ENCODE measurements around the gene ERH. TPM values are rescaled to one million over a fixed set of nuclear protein-coding genes. Genes with fewer than 3 reads are reported as not detected.

Gene ERH
- polyA plus RNA-seq, 3 donors, result 63.6 to 67.0 (median 64.3) TPM

- WGBS (ENCODE audit: insufficient coverage), result no CpG with 5 or more reads among the region's 1 CpG
- intact Hi-C loops (cut with micrococcal nuclease), result no loop called here
- no peak overlapping the region for H2AFZ ChIP-seq (ENCODE audit: insufficient read depth, low read depth, low read length, poor library complexity, severe bottlenecking)
These were observed 29.5 kb upstream of the ERH start for GRCh38 chr14:69427596-69427995.

DNA sequence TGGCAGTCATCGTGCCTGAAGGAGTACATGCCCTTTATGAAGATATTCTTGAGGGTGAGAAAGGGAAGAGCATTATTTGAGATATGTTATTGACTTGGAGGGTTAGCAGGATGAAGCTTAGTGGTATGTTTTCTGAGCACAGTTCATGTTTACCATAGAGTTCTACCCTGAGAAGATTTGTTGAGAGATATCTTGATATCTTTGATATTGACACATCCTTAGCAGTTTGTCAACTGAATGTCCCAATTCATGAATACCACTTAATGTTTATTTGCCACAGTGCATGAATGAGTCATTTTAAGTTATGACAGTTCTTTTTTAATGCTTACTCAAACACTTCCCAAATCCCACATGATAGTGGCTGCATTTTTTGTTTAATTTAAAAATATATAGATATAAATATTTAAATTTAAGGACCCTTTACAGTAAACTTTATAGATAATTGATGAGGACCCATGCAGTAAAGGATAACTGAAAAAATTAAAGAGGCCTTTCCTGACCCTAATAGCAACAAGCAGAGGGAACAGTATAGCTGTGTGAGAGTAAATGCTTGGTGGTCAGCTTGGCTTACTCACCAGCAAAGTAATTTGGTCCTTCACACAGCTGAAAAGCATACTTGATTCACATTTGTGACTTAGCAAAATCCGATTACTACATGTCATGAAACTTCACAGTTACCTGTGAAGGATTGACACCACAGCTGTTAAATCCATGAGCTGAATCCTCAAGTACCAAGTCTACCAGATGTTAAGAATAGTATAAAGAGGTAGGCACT, 26.2 kb upstream of the ERH start:
- WGBS (ENCODE audit: insufficient coverage), result 75% methylated on average over 1 of the region's 2 CpGs
- H3K27me3 ChIP-seq (ENCODE audit: control insufficient read depth in 2 of 2, insufficient read depth in 2 of 2, low read length in 2 of 2), result no peaks in the 10 kb centered on the region
- Mint-ChIP-seq H3K36me3 (peaks cover 46 to 56% of the 10 kb centered on the region in 2 donors), H3K27ac (peak overlapping the region in 6 of 7 donors; percentile 7 to 89 (median 50)), H3K4me3 (no peak overlapping the region), H3K27me3 (ENCODE audit: low read depth in 3 of 3) (no peaks in the 10 kb centered on the region), H3K9me3 (peaks cover 0 to 10% (median 2%) of the 10 kb centered on the region in 7 donors), H3K4me1 (peaks cover 21% of the 10 kb centered on the region)
- no peaks in the 10 kb centered on the region for H3K9me3 ChIP-seq (replicated peaks in 1 of 2; ENCODE audit: control insufficient read depth in 1 of 2, insufficient read depth in 1 of 2, low read length in 2 of 2)
- no peak overlapping the region for H3K9ac ChIP-seq (ENCODE audit: insufficient read depth, low read length, poor library complexity, severe bottlenecking)
- intact Hi-C loops (cut with micrococcal nuclease), result no loop called here
- H3K4me2 ChIP-seq (replicated peaks; ENCODE audit: extremely low read depth, low read length, poor library complexity, severe bottlenecking), result no peak overlapping the region
- TF ChIP-seq, protein P1, sequence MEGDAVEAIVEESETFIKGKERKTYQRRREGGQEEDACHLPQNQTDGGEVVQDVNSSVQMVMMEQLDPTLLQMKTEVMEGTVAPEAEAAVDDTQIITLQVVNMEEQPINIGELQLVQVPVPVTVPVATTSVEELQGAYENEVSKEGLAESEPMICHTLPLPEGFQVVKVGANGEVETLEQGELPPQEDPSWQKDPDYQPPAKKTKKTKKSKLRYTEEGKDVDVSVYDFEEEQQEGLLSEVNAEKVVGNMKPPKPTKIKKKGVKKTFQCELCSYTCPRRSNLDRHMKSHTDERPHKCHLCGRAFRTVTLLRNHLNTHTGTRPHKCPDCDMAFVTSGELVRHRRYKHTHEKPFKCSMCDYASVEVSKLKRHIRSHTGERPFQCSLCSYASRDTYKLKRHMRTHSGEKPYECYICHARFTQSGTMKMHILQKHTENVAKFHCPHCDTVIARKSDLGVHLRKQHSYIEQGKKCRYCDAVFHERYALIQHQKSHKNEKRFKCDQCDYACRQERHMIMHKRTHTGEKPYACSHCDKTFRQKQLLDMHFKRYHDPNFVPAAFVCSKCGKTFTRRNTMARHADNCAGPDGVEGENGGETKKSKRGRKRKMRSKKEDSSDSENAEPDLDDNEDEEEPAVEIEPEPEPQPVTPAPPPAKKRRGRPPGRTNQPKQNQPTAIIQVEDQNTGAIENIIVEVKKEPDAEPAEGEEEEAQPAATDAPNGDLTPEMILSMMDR (IDR thresholded peaks at IDR 0.05), result no peak
- peak in 1 of 3 donors; percentile 10 for DNase-seq
- H3K4me3 ChIP-seq (replicated peaks in 1 of 3; ENCODE audit: low read depth in 2 of 3, low read length in 3 of 3), result no peak overlapping the region
- H3K4me1 ChIP-seq (ENCODE audit: control insufficient read depth in 1 of 2, insufficient read depth in 2 of 2, low read length in 2 of 2), result peaks cover 10 to 17% of the 10 kb centered on the region in 2 donors
- H4K20me1 ChIP-seq (ENCODE audit: insufficient read depth, low read length), result peaks cover 21% of the 10 kb centered on the region
- peak overlapping the region in 1 of 2 donors; percentile 47 for H3K27ac ChIP-seq (ENCODE audit: low read depth in 1 of 2, low read length in 2 of 2)
- H3K36me3 ChIP-seq (replicated peaks in 1 of 2; ENCODE audit: control insufficient read depth in 1 of 2, insufficient read depth in 2 of 2, low read length in 2 of 2), result peaks cover 29 to 46% of the 10 kb centered on the region in 2 donors
- peaks cover 29% of the 10 kb centered on the region for H3K79me2 ChIP-seq (ENCODE audit: insufficient read depth, low read length)
- no peak overlapping the region for H2AFZ ChIP-seq (ENCODE audit: insufficient read depth, low read depth, low read length, poor library complexity, severe bottlenecking)

More at GRCh38 chr14:69427596-69427995, 29.5 kb upstream of the ERH start:
- DNase-seq, result no peak
- no peaks in the 10 kb centered on the region for H3K9me3 ChIP-seq (replicated peaks in 1 of 2; ENCODE audit: control insufficient read depth in 1 of 2, insufficient read depth in 1 of 2, low read length in 2 of 2)
- peaks cover 27 to 40% of the 10 kb centered on the region in 2 donors for H3K36me3 ChIP-seq (replicated peaks in 1 of 2; ENCODE audit: control insufficient read depth in 1 of 2, insufficient read depth in 2 of 2, low read length in 2 of 2)
- peaks cover 1% of the 10 kb centered on the region for H4K20me1 ChIP-seq (ENCODE audit: insufficient read depth, low read length)
- H3K79me2 ChIP-seq (ENCODE audit: insufficient read depth, low read length), result peaks cover 27% of the 10 kb centered on the region
- no peak overlapping the region for H3K4me3 ChIP-seq (replicated peaks in 1 of 3; ENCODE audit: low read depth in 2 of 3, low read length in 3 of 3)
- Mint-ChIP-seq H3K4me3 (no peak overlapping the region), H3K27me3 (ENCODE audit: low read depth in 3 of 3) (no peaks in the 10 kb centered on the region), H3K36me3 (peaks cover 44 to 59% of the 10 kb centered on the region in 2 donors), H3K4me1 (peaks cover 21% of the 10 kb centered on the region), H3K9me3 (peaks cover 0 to 4% (median 0%) of the 10 kb centered on the region in 7 donors), H3K27ac (no peak overlapping the region)
- H3K9ac ChIP-seq (ENCODE audit: insufficient read depth, low read length, poor library complexity, severe bottlenecking), result no peak overlapping the region
- H3K27me3 ChIP-seq (ENCODE audit: control insufficient read depth in 2 of 2, insufficient read depth in 2 of 2, low read length in 2 of 2), result no peaks in the 10 kb centered on the region
- no peak overlapping the region for H3K4me2 ChIP-seq (replicated peaks; ENCODE audit: extremely low read depth, low read length, poor library complexity, severe bottlenecking)
- no peak overlapping the region for H3K27ac ChIP-seq (ENCODE audit: low read depth in 1 of 2, low read length in 2 of 2)
- H3K4me1 ChIP-seq (ENCODE audit: control insufficient read depth in 1 of 2, insufficient read depth in 2 of 2, low read length in 2 of 2), result peaks cover 10 to 17% of the 10 kb centered on the region in 2 donors
- TF ChIP-seq, protein P1 (IDR thresholded peaks at IDR 0.05), result no peak
